ENCODE data around the gene UBE4B.
A peak's percentile ranks its signal among the peaks of the same experiment; 100 is the strongest.
"Not testable (repeated sequence)": the region's sequence is repeated elsewhere in the genome, so short reads cannot be mapped to it uniquely, and the experiment has no call there.

Gene UBE4B

DNA sequence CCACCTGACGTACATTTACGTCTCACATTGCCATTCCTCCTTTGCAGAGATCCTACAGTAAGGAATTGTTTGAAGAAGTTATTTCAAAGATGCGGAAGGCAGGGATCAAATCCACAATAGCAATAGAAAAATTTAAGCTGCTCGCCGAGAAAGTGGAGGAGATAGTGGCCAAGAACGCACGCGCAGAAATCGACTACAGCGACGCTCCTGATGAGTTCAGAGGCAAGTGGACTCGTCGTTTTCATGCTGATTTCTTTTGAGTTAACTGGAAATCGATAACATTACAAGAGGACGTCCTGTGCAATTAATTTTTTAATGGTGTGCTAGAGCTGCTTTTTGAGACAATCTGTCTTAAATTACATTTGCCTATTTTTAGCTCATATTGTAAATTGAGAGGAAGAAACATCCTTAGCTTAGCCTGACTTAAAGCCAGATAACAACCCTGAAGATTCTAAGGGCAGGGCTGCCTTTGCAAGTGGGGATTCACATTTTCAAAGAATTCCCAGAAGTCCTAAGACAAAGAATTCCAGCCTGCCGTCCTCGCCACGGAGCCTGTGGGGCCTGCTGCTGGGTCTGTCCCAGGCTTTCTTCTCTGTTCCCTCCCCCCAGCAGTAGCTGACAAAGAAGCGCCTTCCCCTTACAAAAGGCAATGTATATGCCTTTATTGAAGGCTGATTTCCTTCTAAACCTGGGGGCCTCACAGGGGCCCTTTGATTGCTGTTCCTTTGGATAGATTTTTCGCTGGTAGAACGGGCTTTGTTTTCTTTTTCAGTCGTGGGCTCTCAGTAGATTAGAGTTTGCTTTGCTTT, 146.0 kb downstream of the UBE4B start:
- peak; percentile 37 for DNase-seq

GRCh38 chr1:10179406-10180091, 146.8 kb downstream of the UBE4B start:
- no peak for DNase-seq

- DNase-seq, result peak; percentile 77
Observed at GRCh38 chr1:10181154-10181553, 148.4 kb downstream of the UBE4B start.

- no peak for DNase-seq
Observed at GRCh38 chr1:10185759-10186158, 153.0 kb downstream of the UBE4B start.

DNA sequence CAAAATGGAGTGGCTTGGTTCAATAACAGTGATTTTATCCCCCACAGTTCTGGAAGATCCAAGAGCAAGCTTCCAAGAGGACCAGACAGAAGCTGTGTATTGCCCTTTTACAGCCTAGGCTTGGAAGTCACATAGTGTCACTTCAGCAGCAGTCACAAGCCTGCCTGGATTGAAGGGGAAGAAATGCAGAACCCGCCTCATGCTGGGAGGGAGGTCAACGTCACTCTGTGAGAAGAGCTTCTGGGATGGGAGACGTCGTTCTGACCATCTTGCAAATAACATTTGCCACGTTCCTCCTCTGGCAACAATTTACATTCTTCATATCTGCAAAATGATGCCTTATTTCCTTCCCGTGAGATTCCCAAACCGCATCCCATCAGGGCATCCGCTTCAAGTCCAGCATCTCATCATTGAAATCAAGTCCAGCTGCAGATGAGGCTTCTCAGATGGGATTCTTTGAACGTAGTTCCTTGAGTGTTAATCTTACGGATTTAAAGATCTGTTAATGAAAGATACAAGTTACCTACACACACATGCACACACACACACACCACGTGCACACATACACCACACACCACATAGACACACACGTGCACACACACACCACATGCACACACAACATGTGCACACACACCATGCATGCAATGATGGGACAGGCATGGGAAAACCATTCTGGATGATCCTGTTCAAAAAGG, 153.7 kb downstream of the UBE4B start:
- DNase-seq, result peak; percentile 82

DNA sequence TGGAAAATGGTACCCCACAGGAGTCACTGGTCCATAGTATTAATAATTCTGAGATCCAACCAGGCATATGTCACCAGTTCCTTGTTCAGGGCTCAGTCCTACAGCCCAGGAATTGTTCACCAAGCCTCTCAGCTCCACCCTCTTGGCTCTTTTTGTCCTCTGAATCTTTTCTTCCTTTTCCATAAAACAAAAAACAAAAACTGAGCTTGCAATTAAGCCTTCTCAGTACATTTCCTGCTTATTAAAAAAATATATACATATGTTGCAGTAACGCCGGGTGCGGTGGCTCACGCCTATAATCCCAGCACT, 154.2 kb downstream of the UBE4B start:
- no peak for DNase-seq

GRCh38 chr1:10188133-10188650, 155.4 kb downstream of the UBE4B start:
- no peak for DNase-seq

DNA sequence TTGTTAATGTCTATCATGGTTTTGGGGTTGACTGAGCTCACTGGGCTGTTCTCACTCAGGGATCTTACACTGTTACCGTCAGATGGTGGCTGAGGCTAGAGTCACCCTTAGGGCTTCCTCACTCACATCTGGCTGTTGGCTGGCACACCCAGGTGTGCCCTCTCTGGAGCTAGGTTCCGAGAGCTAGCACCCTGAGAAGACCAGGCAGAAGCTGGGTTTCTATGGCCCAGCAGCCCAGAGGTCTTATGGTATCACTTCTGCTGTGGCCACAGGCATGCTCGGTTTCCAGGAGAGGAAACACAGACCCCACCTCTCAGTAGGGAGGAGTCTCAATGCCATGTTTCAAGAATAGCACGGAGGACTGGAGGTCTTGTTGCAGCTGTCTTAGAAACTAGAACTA, 156.9 kb downstream of the UBE4B start:
- DNase-seq, result no peak

DNA sequence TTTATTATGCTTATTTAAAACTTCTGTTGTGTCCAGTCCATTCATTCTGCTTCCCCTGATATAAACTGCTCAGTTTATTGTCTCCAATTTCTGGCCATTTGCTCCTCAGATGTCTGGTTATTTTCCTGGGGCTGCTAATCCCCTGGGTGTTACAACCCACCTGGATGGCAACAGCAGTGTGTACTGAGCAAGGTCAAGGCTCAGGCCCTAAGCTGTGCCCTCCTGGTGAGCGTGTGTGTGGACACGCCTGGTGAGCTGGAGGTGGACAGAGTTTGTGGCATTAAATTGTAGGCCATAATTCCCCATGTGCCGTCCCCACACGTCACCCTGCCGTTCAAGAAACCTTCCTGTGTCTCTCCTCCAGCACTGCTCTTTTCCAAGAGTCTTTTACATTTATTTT, 159.5 kb downstream of the UBE4B start:
- no peak for DNase-seq

GRCh38 chr1:10193288-10193687, 160.5 kb downstream of the UBE4B start:
- no peak for DNase-seq

DNA sequence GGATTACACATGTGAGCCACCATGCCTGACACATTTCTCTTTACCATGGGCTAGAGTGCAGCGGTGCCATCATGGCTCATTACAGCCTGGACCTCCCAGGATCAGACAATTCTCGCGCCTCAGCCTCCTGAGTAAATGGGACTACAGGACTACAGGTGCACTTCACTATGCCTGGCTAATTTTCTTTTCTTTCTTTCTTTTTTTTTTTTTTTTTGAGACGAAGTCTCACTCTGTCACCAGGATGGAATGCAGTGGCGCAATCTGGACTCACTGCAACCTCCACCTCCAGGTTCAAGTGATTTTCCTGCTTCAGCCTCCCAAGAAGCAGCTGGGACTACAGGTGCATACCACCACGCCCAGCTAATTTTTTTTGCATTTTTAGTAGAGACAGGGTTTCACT, 162.8 kb downstream of the UBE4B start:
- DNase-seq, result peak; percentile 40

DNA sequence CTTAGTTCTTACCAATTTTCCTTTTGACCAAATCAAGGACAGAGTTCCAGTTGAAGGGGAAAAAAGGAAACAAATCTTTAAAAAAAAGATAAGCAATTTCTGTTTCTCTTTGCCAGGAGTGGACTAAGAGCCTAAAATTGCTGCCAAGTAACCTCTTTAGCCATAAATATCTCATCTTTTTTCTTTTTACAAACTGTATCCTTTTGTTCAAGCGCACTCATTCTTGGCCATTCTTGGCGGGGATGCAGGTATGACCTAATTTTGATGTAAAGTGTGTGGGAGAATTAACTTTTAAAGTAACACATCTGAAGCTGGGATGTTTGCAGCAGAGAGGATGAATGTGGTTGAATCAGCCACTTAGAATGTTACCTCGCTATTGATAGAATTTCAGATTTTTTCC, 164.2 kb downstream of the UBE4B start:
- peak; percentile 45 for DNase-seq

- no peak for DNase-seq
Observed at GRCh38 chr1:10200620-10201019, 167.9 kb downstream of the UBE4B start.

GRCh38 chr1:10204003-10204642, 171.4 kb downstream of the UBE4B start:
- DNase-seq, result no peak

DNA sequence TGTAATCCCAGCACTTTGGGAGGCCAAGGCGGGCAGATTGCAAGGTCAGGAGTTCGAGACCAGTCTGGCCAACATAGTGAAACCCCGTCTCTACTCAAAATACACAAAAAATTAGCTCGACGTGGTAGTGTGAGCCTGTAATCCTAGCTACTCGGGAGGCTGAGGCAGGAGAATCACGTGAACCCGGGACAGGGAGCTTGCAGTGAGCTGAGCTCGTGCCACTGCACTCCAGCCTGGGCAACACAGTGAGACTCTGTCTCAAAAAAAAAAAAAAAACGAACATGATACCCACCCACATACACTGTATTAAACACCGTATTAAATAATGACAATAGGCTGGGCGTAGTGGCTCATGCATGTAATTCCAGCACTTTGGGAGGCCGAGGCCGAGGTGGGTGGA, 172.4 kb downstream of the UBE4B start:
- DNase-seq, result not testable (repeated sequence)

GRCh38 chr1:10207810-10208209, 175.1 kb downstream of the UBE4B start:
- DNase-seq, result no peak

DNA sequence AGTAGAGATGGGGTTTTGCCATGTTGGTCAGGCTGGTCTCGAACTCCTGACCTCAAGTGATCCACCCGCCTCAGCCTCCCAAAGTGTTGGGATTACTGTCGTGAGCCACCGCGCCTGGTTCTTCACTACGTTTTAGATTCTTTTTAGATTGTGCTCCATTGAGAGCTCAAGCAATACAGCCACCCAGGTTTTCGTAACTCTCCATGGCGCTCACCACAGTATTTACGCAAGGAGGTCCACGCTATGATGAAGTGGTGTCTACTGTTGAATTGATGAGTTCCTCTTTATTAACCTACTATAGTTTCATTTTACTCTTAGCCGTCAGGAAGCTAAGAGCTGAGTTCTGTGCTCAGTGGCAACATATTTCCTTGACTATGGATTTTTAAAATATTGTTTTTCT, 175.8 kb downstream of the UBE4B start:
- DNase-seq, result no peak

- DNase-seq, result no peak
Observed at GRCh38 chr1:10209590-10209904, 176.8 kb downstream of the UBE4B start.

GRCh38 chr1:10209905-10210810, 177.4 kb downstream of the UBE4B start, which contains the start of gene KIF1B:
Gene KIF1B, plus strand, starts transcription at chr1:10210570. Its CDS starts 21,759 bp downstream, at chr1:10232329.
- DNase-seq, result peak; percentile 98

- DNase-seq, result peak; percentile 88
Observed at GRCh38 chr1:10210841-10211804, 178.4 kb downstream of the UBE4B start.

All from fibroblast of skin of abdomen (primary cell).